Prostate gland (tissue), 2 donors: ENCODE data around the gene LAMA3.
"Not testable (repeated sequence)": the region's sequence is repeated elsewhere in the genome, so short reads cannot be mapped to it uniquely, and the experiment has no call there.

Source experiments
- CTCF ChIP-seq, 4 experiments: fragments of 200-600 bp in 2 of 4; fragments of 450-650 bp in 2 of 4; sonication (generic) in 2 of 4; IDR thresholded peaks; 1 replicate in 3 of 4; 2 replicates in 1 of 4; pipeline ENCODE4 v1.5.1; 2016 to 2019; ENCODE audit warnings: antibody characterized with exemption in 4 of 4, mild to moderate bottlenecking in 2 of 4, moderate library complexity in 2 of 4
- POLR2A ChIP-seq: fragments of 450-650 bp; IDR thresholded peaks from one replicate; pipeline ENCODE4 v1.6.1; 2016; ENCODE audit warnings: antibody characterized with exemption, mild to moderate bottlenecking
- POLR2AphosphoS5 ChIP-seq: sonication (generic); formaldehyde crosslinking; IDR thresholded peaks from one replicate; pipeline ENCODE4 v1.6.1; 2017; ENCODE audit warnings: antibody characterized with exemption

GRCh38 chr18:23716079-23716478, 26.8 kb downstream of the LAMA3 start:
- TF ChIP-seq CTCF (IDR thresholded peaks at IDR 0.05); POLR2AphosphoS5; POLR2A: not testable (repeated sequence)
